HG03103 (cell line): ENCODE data around the gene FAHD2B.
"Not testable (repeated sequence)": the region's sequence is repeated elsewhere in the genome, so short reads cannot be mapped to it uniquely, and the experiment has no call there.

Experiments
- ATAC-seq: cut with Tn5 transposase; IDR thresholded peaks from one replicate; pipeline ENCODE4 v1.9.1; 2021; ENCODE audit warnings: low read depth; ENCODE audit not compliant: unreplicated experiment

The FAHD2B gene

GRCh38 chr2:97094772-97095611 lies at the start of gene FAHD2B:
Gene FAHD2B (minus strand): TSS chr2:97094882. CDS start chr2:97091706, 3,176 bp downstream.
- peak; percentile 85 for ATAC-seq

GRCh38 chr2:97144016-97144415 lies 49.3 kb upstream of the FAHD2B start:
- not testable (repeated sequence) for ATAC-seq

GRCh38 chr2:97129090-97129489 lies 34.4 kb upstream of the FAHD2B start:
- ATAC-seq: not testable (repeated sequence)

- ATAC-seq: not testable (repeated sequence)
Measured at GRCh38 chr2:97113882-97114255, 19.2 kb upstream of the FAHD2B start.

GRCh38 chr2:97113050-97113881 lies 18.6 kb upstream of the FAHD2B start, which contains the start of gene ANKRD36:
Gene ANKRD36 (plus strand): TSS chr2:97113153. CDS start chr2:97113740, 587 bp downstream.
- peak; percentile 85 for ATAC-seq

GRCh38 chr2:97112320-97113049 lies 17.8 kb upstream of the FAHD2B start:
- ATAC-seq: not testable (repeated sequence)

- not testable (repeated sequence) for ATAC-seq
Measured at GRCh38 chr2:97111246-97111645, 16.6 kb upstream of the FAHD2B start.

- not testable (repeated sequence) for ATAC-seq
Measured at GRCh38 chr2:97106878-97107277, 12.2 kb upstream of the FAHD2B start.

GRCh38 chr2:97098786-97099372 lies 4.2 kb upstream of the FAHD2B start:
- ATAC-seq: not testable (repeated sequence)

- no peak for ATAC-seq
Measured at GRCh38 chr2:97095661-97096060, 979 bp upstream of the FAHD2B start.

- not testable (repeated sequence) for ATAC-seq
Measured at GRCh38 chr2:97093983-97094771, 505 bp downstream of the FAHD2B start.

GRCh38 chr2:97092946-97093345 lies 1.7 kb downstream of the FAHD2B start:
- not testable (repeated sequence) for ATAC-seq

GRCh38 chr2:97088706-97089105 lies 6.0 kb downstream of the FAHD2B start:
- ATAC-seq: not testable (repeated sequence)

GRCh38 chr2:97085093-97085492 lies 9.6 kb downstream of the FAHD2B start:
- ATAC-seq: not testable (repeated sequence)

- ATAC-seq: not testable (repeated sequence)
Measured at GRCh38 chr2:97083516-97083915, 11.2 kb downstream of the FAHD2B start.

GRCh38 chr2:97082206-97082605 lies 12.5 kb downstream of the FAHD2B start:
- ATAC-seq: not testable (repeated sequence)

GRCh38 chr2:97080855-97081254 lies 13.8 kb downstream of the FAHD2B start:
- ATAC-seq: not testable (repeated sequence)

GRCh38 chr2:97077213-97077612 lies 17.5 kb downstream of the FAHD2B start:
- ATAC-seq: not testable (repeated sequence)

GRCh38 chr2:97070915-97071314 lies 23.8 kb downstream of the FAHD2B start:
- ATAC-seq: not testable (repeated sequence)
